GM19328 (cell line): ENCODE results near the gene ATP9B.

Experiments used
- ATAC-seq: cut with Tn5 transposase; IDR thresholded peaks from one replicate; pipeline ENCODE4 v1.9.1; 2021; ENCODE audit warnings: mild to moderate bottlenecking, moderate library complexity; ENCODE audit not compliant: unreplicated experiment

ATP9B gene

GRCh38 chr18:79392226-79392625, 323.0 kb downstream of the ATP9B start:
- no peak for ATAC-seq

- no peak for ATAC-seq
Observed at GRCh38 chr18:79393181-79393634, 324.0 kb downstream of the ATP9B start.

DNA sequence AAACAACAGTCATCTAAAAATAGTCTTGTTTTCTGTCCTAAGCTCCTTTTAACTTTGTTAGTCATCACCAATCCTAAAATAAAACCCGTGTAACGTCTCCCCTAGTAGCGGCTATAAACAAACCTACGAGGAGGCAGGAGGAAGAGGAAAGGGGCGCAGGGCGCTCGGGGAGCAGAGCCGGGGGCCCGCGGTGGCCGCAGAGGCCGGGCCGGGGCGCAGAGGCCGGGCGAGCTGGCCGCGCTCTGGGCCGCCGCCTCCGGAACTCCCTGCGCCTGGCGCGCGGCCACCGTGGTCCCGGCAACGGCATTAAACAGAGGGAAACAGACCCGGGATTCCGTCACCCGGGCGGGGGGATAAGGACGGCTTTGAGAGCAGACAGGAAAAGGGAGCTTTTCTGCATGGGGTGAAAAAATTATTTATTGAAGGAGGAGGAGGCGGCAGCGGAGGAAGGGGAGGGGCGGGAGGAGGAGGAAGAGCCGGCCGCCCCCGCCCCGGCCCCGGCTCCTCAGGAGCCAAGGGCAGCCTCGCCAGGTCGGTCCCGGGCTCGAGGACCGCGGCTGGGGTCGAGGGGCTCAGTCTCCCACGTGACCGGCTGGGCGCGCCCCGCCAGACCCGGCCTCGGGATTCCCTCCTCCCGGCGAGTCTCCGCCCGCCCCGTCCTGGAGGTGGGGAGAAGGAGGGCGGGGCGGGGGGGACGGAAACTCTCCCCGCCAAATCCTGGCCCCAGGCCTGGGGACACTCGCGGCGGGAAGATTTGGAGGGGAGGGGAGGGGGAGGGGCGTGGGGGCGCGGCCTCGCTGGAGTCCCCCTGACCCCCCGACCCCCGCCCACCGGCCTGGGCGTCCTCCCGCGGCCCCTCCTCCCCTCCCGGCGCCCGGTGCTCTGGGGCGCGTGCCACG, 324.7 kb downstream of the ATP9B start:
- no peak for ATAC-seq

GRCh38 chr18:79394534-79395307, 325.5 kb downstream of the ATP9B start:
- ATAC-seq: no peak

DNA sequence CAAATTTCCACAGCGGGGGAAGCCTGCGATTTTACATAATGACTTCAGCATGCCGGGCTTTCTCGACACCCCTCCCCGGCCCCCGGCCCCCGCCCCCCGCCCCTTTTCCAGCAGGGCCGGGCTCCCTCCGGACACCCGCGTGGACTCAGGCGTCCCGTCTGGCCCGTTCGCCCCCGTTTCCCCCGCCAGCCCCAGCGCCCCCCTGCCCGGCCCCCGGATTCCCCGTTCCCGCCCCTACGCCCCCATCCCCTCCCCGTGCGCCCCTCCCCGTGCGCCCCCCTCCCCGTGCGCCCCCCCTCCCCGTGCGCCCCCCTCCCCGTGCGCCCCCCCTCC, 326.1 kb downstream of the ATP9B start:
- ATAC-seq: no peak

GRCh38 chr18:79395761-79396404, 326.7 kb downstream of the ATP9B start, which contains the start of gene NFATC1:
NFATC1 (plus strand) TSS chr18:79395930; CDS start chr18:79396225, 295 bp downstream.
- ATAC-seq: peak; percentile 1

- peak; percentile 27 for ATAC-seq
Observed at GRCh38 chr18:79396431-79397246, 327.4 kb downstream of the ATP9B start.

GRCh38 chr18:79397247-79397829, 328.1 kb downstream of the ATP9B start:
- no peak for ATAC-seq

DNA sequence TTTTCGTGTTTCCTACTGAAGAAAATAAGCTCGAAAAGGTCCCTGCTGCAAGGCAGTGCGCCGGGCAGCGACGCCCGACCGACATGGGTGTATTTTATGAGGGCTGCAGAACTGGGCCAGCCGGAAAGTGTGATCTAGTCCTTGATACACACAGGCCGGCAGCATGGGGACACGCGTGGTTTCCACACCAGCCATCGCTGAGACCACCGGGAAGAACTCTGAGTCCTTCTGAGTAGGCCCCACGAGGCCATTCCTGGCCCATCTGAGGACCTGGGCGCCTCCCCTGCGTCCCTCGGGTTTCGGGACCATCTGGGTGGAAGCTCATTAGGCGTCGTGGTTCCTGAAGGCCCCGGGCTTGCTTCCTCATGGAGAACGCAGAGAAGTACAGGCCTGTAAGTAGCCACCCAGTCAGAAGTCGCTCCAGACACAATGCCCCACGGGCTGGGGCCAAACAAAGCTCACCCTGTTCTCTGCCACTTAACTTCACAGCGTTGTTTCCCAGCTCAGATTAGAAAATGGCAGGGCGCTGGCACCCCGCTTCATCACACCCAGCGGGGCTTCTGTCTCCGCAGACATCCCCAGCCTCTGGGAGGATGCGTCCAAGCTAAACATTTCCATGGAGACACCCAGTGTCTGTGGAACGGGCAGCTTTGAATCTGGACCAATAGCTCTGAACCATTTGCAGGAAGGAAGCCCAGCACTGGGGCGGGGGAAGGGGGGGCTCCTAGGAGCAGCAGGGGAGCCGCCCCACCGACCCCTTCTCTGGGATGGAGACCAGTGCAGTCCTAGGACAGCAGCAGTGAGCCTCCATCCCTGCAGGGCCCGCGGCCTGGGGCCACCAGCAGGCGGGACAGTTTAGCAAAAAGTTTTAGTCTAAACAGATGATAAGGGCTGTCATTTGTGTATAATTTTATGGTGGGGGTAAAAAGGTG, 328.9 kb downstream of the ATP9B start:
- no peak for ATAC-seq

DNA sequence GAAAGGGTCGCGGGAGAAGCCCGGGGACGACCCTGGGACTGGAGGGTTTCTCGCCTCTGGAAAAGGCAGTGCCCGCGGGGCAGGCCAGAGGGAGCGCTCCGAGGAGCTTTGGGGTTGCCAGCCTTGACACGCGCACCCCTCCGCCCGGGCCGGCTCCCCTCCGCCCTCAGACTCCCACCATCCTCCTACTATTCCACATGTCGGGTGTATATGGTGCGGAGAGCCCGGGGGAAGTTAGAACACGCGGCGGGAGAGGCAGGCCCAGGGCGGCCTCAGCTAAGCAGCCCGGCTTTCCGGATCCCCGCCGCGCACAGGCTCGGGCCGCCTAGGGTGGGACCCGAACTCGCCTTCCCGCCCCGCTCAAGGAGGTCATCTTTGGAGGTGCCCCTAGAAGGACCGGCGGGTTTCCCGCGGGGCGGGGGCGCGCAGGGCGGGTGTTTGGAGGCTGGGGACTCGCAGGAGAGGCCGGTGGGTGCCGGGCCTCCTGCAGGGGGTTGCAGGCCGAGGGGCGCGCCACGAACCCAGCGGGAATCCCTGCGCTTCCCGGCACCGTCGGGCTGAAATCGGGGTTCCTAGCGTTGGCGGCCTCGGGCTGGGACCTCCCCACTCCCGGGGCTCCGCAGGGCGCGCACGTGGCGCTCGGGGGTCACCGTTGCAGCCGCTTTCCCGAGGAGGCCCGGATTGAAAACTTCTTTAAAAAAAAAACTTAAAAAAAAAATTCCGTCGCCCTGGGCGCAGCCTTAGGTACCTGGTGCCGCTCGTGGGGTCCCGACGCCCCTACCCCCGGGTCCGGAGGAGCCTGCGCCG, 330.3 kb downstream of the ATP9B start:
- ATAC-seq: no peak

DNA sequence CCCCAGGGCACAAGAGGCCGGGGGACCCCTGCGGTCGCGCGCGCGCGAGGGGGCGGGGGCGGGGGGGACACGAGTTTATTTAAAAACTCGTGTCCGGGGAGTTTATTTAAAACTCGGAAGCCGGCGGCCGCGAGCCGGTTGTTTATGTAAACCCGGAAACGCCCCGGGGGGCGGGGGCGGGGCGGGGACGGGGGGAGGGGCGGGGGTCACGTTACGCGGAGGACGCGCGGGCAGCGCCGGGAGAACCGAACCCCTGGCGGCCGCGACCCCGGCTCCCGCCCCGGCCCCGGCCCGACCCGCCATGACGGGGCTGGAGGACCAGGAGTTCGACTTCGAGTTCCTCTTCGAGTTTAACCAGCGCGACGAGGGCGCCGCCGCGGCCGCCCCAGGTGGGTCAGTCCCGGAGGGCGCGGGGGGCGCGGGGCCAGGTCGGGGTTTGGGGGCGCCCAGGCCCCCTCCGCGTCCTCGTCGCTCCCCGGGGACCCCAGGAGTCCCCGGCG, 330.9 kb downstream of the ATP9B start:
- no peak for ATAC-seq

DNA sequence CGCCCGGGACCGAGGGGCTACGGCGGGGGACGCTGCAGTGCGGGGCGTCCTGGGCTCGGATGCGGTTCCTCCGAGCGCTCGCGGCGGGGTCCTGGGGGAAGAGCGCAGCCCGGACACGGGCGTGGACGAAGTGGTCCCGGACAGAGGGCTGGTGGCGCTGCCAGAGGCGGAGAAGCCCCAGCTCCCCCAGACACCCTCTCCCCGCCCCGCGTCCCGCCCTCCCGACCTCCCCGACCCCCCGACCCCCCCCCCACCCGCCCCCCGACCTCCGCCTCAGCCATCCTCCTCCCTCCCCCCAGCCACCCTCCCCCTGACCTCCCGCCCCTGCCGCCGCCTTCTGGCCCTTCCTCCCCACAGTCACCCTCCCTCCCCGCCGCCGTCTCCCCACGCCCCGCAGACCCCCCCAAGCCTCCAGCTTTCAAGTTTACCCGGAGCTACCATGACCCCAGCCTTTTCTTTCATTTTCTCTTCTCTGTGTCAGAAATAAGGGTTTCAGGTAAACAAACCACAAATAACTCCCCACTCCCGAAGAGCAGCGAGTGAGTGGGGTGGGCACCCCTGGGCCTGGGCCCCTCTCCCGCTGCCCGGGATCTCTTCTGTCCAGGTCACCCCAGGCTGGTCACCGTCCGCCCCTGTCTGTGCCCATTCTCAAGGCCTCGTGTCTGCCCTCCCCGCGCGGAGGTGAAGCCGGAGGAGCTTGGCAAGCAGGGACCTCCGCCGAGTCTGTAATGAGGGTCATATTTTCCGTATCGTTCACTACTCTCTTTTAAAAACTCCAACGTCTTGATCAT, 331.6 kb downstream of the ATP9B start:
- ATAC-seq: no peak

DNA sequence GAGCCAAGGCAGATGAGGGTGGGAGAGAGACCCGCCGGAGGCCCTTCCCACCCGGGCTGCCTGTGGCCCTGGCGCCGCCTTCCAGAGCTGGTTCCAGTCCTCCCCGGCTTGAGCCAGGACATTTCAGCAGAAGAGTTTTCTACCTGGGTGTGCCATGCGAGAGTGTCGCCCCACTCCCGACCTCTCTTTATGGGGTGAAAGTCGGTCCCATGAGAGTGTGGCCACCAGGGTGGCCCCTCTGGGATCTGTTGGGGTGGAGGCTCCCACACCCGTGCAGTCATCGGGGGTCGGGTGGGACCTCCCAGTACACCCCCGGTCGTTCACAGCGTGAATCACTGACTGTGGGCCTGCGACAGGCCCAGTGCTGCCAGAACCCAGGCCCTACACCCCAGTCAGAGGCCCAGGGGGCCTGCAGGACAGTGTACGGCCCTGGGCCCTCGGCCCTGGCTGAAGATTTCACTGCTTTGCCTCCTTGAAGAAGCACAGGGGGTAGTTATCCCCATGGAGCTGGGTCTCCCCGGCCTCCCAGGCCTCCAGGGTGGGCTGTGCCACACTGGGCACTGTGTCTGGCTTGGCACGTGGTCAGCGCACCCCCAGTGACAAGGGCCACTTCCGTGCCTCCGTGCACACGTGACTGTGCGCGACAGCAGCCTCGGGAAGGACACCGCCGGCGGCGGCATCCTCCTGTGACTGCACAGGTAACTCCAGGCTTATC, 332.5 kb downstream of the ATP9B start:
- ATAC-seq: no peak

DNA sequence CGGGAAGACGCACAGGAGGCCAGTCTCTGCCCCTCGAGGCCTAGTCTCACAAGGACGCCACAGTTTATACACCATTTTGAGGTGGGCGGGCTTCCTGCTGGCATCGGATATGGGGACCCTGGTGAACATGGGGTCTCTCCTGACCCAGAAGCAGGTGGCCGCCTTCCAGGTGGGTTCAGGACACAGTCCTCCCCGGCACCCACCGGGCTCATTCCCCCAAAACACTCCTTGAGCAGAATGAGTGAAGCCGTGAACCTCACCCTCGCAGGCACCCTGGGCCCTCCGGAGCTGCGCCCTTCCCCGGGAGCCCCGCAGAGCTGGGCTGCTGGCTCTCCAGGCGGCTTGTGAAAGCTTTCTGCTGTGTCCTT, 333.0 kb downstream of the ATP9B start:
- no peak for ATAC-seq

DNA sequence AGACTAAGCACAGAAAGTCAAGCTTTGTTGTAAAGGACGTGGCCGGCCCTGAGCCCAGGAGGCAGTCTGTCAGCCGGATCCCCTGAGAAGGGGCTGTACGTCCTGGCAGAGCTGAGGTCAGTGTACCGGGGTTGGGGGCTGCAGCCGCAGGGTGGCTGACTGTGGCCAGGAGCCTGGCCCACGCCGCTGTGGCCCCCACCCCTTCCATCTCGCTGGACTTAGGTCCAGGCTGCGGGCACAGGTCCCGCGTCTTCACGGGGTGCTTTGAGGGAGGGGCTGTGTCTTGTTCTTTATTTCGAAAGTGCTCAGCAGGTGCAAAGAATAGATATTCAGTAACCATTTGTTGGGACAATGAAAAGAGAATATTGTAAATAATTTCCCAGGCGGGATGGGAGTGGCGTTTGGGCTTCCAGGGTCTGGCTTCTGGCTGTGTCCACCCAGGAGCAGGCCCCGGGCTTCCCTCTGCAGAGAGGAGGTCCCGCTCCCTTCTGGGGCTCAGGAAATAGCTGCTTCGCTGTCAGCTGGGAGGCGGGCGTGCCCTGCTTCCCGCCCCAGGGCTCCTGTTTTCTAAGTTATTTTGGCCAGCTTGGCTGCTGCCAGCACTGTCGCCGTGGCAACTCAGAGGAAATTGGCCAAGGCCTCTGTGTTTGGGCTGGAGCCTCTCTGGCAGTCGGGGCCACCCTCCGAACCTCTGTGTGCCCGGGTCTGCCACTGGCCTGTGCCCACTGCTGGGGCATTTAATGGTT, 334.0 kb downstream of the ATP9B start:
- ATAC-seq: no peak
